MCF 10A (cell line): ENCODE results near the gene SEPTIN8. TPM values are rescaled to one million over a fixed set of nuclear protein-coding genes. Genes with fewer than 3 reads are reported as not detected.
A peak's percentile ranks its signal among the peaks of the same experiment; 100 is the strongest.

ENCODE experiments used
- BruUV-seq: library from RNA; stranded (reverse); fragments of 400-500 nt; replicated peaks from 2 replicates; lab custom pipeline; 2021; lab: Mats Ljungman, UMichigan
- CTCF ChIA-PET: fragments of 300-600 bp; sonication (Branson Sonifier 250); formaldehyde crosslinking; extraction: SDS; loops from one replicate; lab custom pipeline; 2021; ENCODE audit warnings: antibody characterized with exemption, inconsistent platforms; lab: Yijun Ruan, JAX
- POLR2A ChIA-PET: fragments of 300-600, 350-650 bp; sonication (Branson Sonifier 250); formaldehyde crosslinking; extraction: SDS; loops from one replicate; lab custom pipeline; 2020; ENCODE audit warnings: antibody characterized with exemption, inconsistent platforms; lab: Yijun Ruan, JAX
- DNase-seq: peaks from one replicate; pipeline ENCODE4 v3.0.0-alpha.2; 2018; ENCODE audit not compliant: unreplicated experiment
- H3K27ac Mint-ChIP-seq: one replicate; pipeline ENCODE4 v1.8.0; 2022; ENCODE audit warnings: mild to moderate bottlenecking, low read depth, mixed read lengths; ENCODE audit not compliant: unreplicated experiment
- H3K27me3 Mint-ChIP-seq: one replicate; pipeline ENCODE4 v1.8.0; 2022; ENCODE audit warnings: mixed read lengths; ENCODE audit not compliant: insufficient read depth, unreplicated experiment
- H3K36me3 Mint-ChIP-seq: one replicate; pipeline ENCODE4 v1.8.0; 2022; ENCODE audit warnings: mild to moderate bottlenecking, moderate library complexity, mixed read lengths; ENCODE audit not compliant: insufficient read depth, unreplicated experiment
- H3K4me1 Mint-ChIP-seq: one replicate; pipeline ENCODE4 v1.8.0; 2022; ENCODE audit warnings: mixed read lengths; ENCODE audit not compliant: insufficient read depth, unreplicated experiment
- H3K4me3 Mint-ChIP-seq: one replicate; pipeline ENCODE4 v1.8.0; 2022; ENCODE audit warnings: mild to moderate bottlenecking, moderate library complexity, mixed read lengths; ENCODE audit not compliant: unreplicated experiment
- H3K9me3 Mint-ChIP-seq: one replicate; pipeline ENCODE4 v1.8.0; 2022; ENCODE audit warnings: mixed read lengths; ENCODE audit not compliant: unreplicated experiment
- CTCF ChIP-seq: fragments of 200-600 bp; IDR thresholded peaks from one replicate; pipeline ENCODE4 v1.8.0; 2022; ENCODE audit warnings: antibody characterized with exemption, mild to moderate bottlenecking; ENCODE audit not compliant: unreplicated experiment
- intact Hi-C: fragments of 100-400 bp; cut with micrococcal nuclease; formaldehyde crosslinking; loops from 2 replicates; pipeline ENCODE4 v1.14.1; 2022
- total RNA-seq: library from RNA; stranded (reverse); gene quantifications from 2 replicates; pipeline ENCODE4 v1.2.3, GENCODE V29; 2022

Gene SEPTIN8
- total RNA-seq, 1 experiment from 2014 or later: 34.8 TPM

DNA sequence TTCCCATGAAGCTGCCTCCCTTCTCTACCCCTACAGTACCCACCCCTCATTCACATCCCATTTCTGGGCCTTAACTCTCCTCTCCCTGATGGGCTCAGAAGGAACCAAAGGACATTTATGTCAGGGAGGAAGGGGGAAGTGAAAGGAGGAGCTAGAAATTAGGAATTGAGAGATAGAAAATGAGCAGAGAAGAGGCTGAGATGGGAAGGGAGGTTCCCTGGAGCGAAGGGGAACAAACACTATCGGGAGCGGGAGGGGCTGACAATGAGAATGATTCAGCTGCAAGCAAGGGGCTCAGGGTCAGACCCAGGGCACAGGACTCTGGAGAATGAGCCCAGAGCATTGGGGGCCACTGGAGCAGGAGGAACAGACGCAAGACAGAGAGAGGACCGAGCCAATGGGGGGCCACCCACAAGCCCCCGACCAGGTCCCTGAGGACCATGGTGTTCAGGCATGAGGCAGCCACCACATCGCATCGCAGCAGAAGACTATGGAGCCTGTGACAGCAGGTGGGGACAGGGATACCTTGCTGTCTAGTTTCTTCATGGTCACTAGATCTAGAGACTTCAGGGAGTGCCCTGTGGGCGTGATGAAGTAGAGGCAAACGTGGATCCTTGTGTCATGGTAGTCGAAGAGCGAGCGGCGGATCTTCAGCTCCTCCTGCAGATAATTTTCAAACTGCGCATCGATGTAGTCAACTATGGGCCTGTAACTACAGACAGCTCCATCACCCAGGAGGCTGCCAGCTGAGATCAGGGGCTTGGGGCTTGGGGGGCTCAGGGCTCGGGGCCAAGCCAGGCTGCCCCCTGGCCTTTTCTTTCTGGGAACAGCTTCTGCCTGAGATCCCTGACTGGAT lies 13.6 kb downstream of the SEPTIN8 start:
- H3K27ac Mint-ChIP-seq: peak overlapping the region; percentile 46
- H3K27me3 Mint-ChIP-seq: no peaks in the 10 kb centered on the region
- TF ChIP-seq CTCF: no peak
- no TSS peak for BruUV-seq
- intact Hi-C loops: no loop called here
- H3K36me3 Mint-ChIP-seq: peaks cover 16% of the 10 kb centered on the region
- ChIA-PET POLR2A (no interaction called here), CTCF (no interaction called here)
- no peaks in the 10 kb centered on the region for H3K4me1 Mint-ChIP-seq
- no peak for DNase-seq
- H3K4me3 Mint-ChIP-seq: no peak overlapping the region
- no peaks in the 10 kb centered on the region for H3K9me3 Mint-ChIP-seq

- H3K27me3 Mint-ChIP-seq: no peaks in the 10 kb centered on the region
- no peaks in the 10 kb centered on the region for H3K4me1 Mint-ChIP-seq
- CTCF ChIA-PET: interaction anchor here (0.6 kb wide), 1 partner anchor 15 kb away, joined by 3 read pairs; the partner anchor contains the start of gene SEPTIN8
- no peak for DNase-seq
- peaks cover 16% of the 10 kb centered on the region for H3K36me3 Mint-ChIP-seq
- TF ChIP-seq CTCF: no peak
- peak overlapping the region; percentile 46 for H3K27ac Mint-ChIP-seq
- H3K9me3 Mint-ChIP-seq: no peaks in the 10 kb centered on the region
- intact Hi-C loops: no loop called here
- BruUV-seq: no TSS peak
- H3K4me3 Mint-ChIP-seq: no peak overlapping the region
- POLR2A ChIA-PET: interaction anchor here (1.3 kb wide), 1 partner anchor 13 kb away, joined by 4 read pairs; no protein-coding TSS in a partner anchor
Observed at GRCh38 chr5:132762246-132763000, 14.6 kb downstream of the SEPTIN8 start.

GRCh38 chr5:132761321-132762240 lies 15.5 kb downstream of the SEPTIN8 start:
- ChIA-PET POLR2A (interaction anchor here (1.3 kb wide), 1 partner anchor 14 kb away, joined by 4 read pairs; no protein-coding TSS in a partner anchor), CTCF (no interaction called here)
- H3K9me3 Mint-ChIP-seq: no peaks in the 10 kb centered on the region
- BruUV-seq: no TSS peak
- no peak for DNase-seq
- H3K27me3 Mint-ChIP-seq: no peaks in the 10 kb centered on the region
- no peak for TF ChIP-seq CTCF
- intact Hi-C loops: no loop called here
- H3K36me3 Mint-ChIP-seq: peaks cover 16% of the 10 kb centered on the region
- no peaks in the 10 kb centered on the region for H3K4me1 Mint-ChIP-seq
- H3K27ac Mint-ChIP-seq: no peak overlapping the region
- no peak overlapping the region for H3K4me3 Mint-ChIP-seq
